GM11168 (cell line): ENCODE data around the gene MAPRE3.
"Not testable (repeated sequence)": the region's sequence is repeated elsewhere in the genome, so short reads cannot be mapped to it uniquely, and the experiment has no call there.

Experiments used
- in situ Hi-C: fragments of 300-500 bp; cut with MboI; formaldehyde crosslinking; loops from one replicate; pipeline ENCODE4 v1.12.0; 2022; ENCODE audit warnings: low sequenced_read_pairs; ENCODE audit not compliant: unreplicated experiment

The MAPRE3 gene

GRCh38 chr2:27054721-27055120, 84.3 kb downstream of the MAPRE3 start:
- in situ Hi-C loops, result no loop called here

GRCh38 chr2:27057184-27057583, 86.7 kb downstream of the MAPRE3 start:
- in situ Hi-C loops, result no loop called here

- in situ Hi-C loops, result no loop called here
Measured at GRCh38 chr2:27058210-27058609, 87.8 kb downstream of the MAPRE3 start.

- in situ Hi-C loops, result no loop called here
Measured at GRCh38 chr2:27059141-27059820, 88.8 kb downstream of the MAPRE3 start.

- in situ Hi-C loops, result no loop called here
Measured at GRCh38 chr2:27060323-27060722, 89.9 kb downstream of the MAPRE3 start.

- in situ Hi-C loops, result no loop called here
Measured at GRCh38 chr2:27065128-27065527, 94.7 kb downstream of the MAPRE3 start.

- in situ Hi-C loops, result no loop called here
Measured at GRCh38 chr2:27067385-27067784, 96.9 kb downstream of the MAPRE3 start.

GRCh38 chr2:27069436-27069835, 99.0 kb downstream of the MAPRE3 start:
- in situ Hi-C loops, result no loop called here

- in situ Hi-C loops, result no loop called here
Measured at GRCh38 chr2:27069961-27070618, 99.7 kb downstream of the MAPRE3 start.

- in situ Hi-C loops, result no loop called here
Measured at GRCh38 chr2:27070653-27071276, 100.3 kb downstream of the MAPRE3 start.

GRCh38 chr2:27071277-27071989, 101.0 kb downstream of the MAPRE3 start, which contains the start of gene OST4:
TSS of gene OST4 (minus strand) at chr2:27071654.
- in situ Hi-C loops, result no loop called here

- in situ Hi-C loops, result no loop called here
Measured at GRCh38 chr2:27071990-27072830, 101.8 kb downstream of the MAPRE3 start.

- in situ Hi-C loops, result no loop called here
Measured at GRCh38 chr2:27072920-27073319, 102.5 kb downstream of the MAPRE3 start.

GRCh38 chr2:27073782-27074181, 103.3 kb downstream of the MAPRE3 start:
- in situ Hi-C loops, result no loop called here

- in situ Hi-C loops, result no loop called here
Measured at GRCh38 chr2:27074738-27075565, 104.5 kb downstream of the MAPRE3 start.

GRCh38 chr2:27075566-27075871, 105.1 kb downstream of the MAPRE3 start:
- in situ Hi-C loops, result not testable (repeated sequence)

- in situ Hi-C loops, result no loop called here
Measured at GRCh38 chr2:27076323-27076722, 105.9 kb downstream of the MAPRE3 start.
